Liver (tissue), 9 donors: ENCODE data around the gene SMAD6. TPM values are rescaled to one million over a fixed set of nuclear protein-coding genes. Genes with fewer than 3 reads are reported as not detected.

ENCODE experiments used
- DNase-seq: peaks from one replicate; pipeline ENCODE4 v3.0.0-alpha.2; 2017; ENCODE audit warnings: low spot score
- H3K27ac ChIP-seq, 2 donors: one replicate each; pipeline ENCODE4 v1.7.0; 2013; ENCODE audit warnings: inconsistent platforms in 2 of 2, low read length in 2 of 2, control low read depth in 1 of 2, low read depth in 1 of 2, mild to moderate bottlenecking in 1 of 2
- H3K27me3 ChIP-seq, 4 donors: one replicate each; pipeline versions ENCODE4 v1.6.1 to v1.7.0; 2013; ENCODE audit warnings: low read length in 3 of 4, inconsistent platforms in 1 of 4, mild to moderate bottlenecking in 1 of 4, moderate library complexity in 1 of 4; ENCODE audit not compliant: control insufficient read depth in 4 of 4, insufficient read depth in 4 of 4
- H3K36me3 ChIP-seq, 4 donors: one replicate each; pipeline versions ENCODE4 v1.6.1 to v1.7.0; 2013; ENCODE audit warnings: low read length in 3 of 4, mild to moderate bottlenecking in 3 of 4, low read depth in 1 of 4, moderate library complexity in 1 of 4; ENCODE audit not compliant: control insufficient read depth in 4 of 4, insufficient read depth in 3 of 4
- H3K4me1 ChIP-seq, 4 donors: one replicate each; pipeline versions ENCODE4 v1.6.1 to v1.7.0; 2013; ENCODE audit warnings: low read length in 3 of 4, mild to moderate bottlenecking in 3 of 4, moderate library complexity in 1 of 4; ENCODE audit not compliant: control insufficient read depth in 4 of 4, insufficient read depth in 4 of 4
- H3K4me3 ChIP-seq, 3 donors: one replicate each; pipeline versions ENCODE4 v1.6.1 to v1.7.0; 2013; ENCODE audit warnings: low read length in 3 of 3, control low read depth in 1 of 3, low read depth in 1 of 3, mild to moderate bottlenecking in 1 of 3
- H3K9ac ChIP-seq, 2 donors: one replicate each; pipeline ENCODE4 v1.7.0; 2013; ENCODE audit warnings: low read length in 2 of 2, mild to moderate bottlenecking in 2 of 2, moderate library complexity in 2 of 2, control low read depth in 1 of 2, low read depth in 1 of 2
- H3K9me3 ChIP-seq, 4 donors: one replicate each; pipeline versions ENCODE4 v1.6.1 to v1.7.0; 2013; ENCODE audit warnings: low read length in 3 of 4; ENCODE audit not compliant: control insufficient read depth in 4 of 4
- EGR1 ChIP-seq, 2 donors: IDR thresholded peaks; 2 replicates each; pipeline ENCODE4 v1.6.1; 2016 to 2018; ENCODE audit warnings: antibody characterized with exemption in 2 of 2, low read depth in 2 of 2
- FOXA1 ChIP-seq: IDR thresholded peaks from 2 replicates; pipeline ENCODE4 v1.6.1; 2016; ENCODE audit warnings: antibody characterized with exemption
- FOXA2 ChIP-seq: IDR thresholded peaks from 2 replicates; pipeline ENCODE4 v1.6.1; 2016; ENCODE audit warnings: antibody characterized with exemption
- HNF4A ChIP-seq, 2 donors: conservative IDR thresholded peaks; 2 replicates each; pipeline ENCODE4 v1.6.1; 2016; ENCODE audit warnings: antibody characterized with exemption in 2 of 2, mild to moderate bottlenecking in 2 of 2
- HNF4G ChIP-seq: IDR thresholded peaks from 2 replicates; pipeline ENCODE4 v1.6.1; 2016; ENCODE audit warnings: antibody characterized with exemption
- JUND ChIP-seq, 2 donors: IDR thresholded peaks; 2 replicates each; pipeline ENCODE4 v1.6.1; 2016; ENCODE audit warnings: antibody characterized with exemption in 2 of 2
- NR2F2 ChIP-seq: IDR thresholded peaks from 2 replicates; pipeline ENCODE4 v1.6.1; 2016; ENCODE audit warnings: antibody characterized with exemption
- RAD21 ChIP-seq, 2 donors: IDR thresholded peaks; 2 replicates each; pipeline ENCODE4 v1.6.1; 2016; ENCODE audit warnings: antibody characterized with exemption in 2 of 2, mild to moderate bottlenecking in 2 of 2
- RXRA ChIP-seq, 2 donors: IDR thresholded peaks; 2 replicates each; pipeline ENCODE4 v1.6.1; 2017 to 2018; ENCODE audit warnings: antibody characterized with exemption in 2 of 2, mild to moderate bottlenecking in 1 of 2
- SP1 ChIP-seq: IDR thresholded peaks from 2 replicates; pipeline ENCODE4 v1.6.1; 2018; ENCODE audit warnings: antibody characterized with exemption, mild to moderate bottlenecking
- TAF1 ChIP-seq: conservative IDR thresholded peaks from 2 replicates; pipeline ENCODE4 v1.6.1; 2016; ENCODE audit warnings: antibody characterized with exemption, mild to moderate bottlenecking
- YY1 ChIP-seq: IDR thresholded peaks from 2 replicates; pipeline ENCODE4 v1.6.1; 2016; ENCODE audit warnings: antibody characterized with exemption, mild to moderate bottlenecking
- whole genome bisulfite sequencing: extraction: QIAGEN DNeasy Blood & Tissue Kit; methylation state at CpG from one replicate; pipeline ENCODE4 v1.1.7; 2013; 5-methylcytosine and 5-hydroxymethylcytosine counted together
- polyA plus RNA-seq, 2 donors: library from polyadenylated mRNA; stranded (reverse) in 1 of 2; unstranded in 1 of 2; fragments of 200-250 nt in 1 of 2; fragments of >200 nt in 1 of 2; fragmentation: Nextera tagmentation in 1 of 2; extraction: Ambion mirVana in 1 of 2; gene quantifications; one replicate each; pipeline versions ENCODE4 v1.2.1 to v1.2.3, GENCODE V29; 2013 to 2015
- total RNA-seq, 2 donors: library from RNA; depleted of rRNA; stranded (reverse); fragments of >200 nt; gene quantifications; one replicate each; pipeline ENCODE4 v1.2.3, GENCODE V29; 2014
- TF ChIP-seq, protein P1 (sequence below): IDR thresholded peaks from 2 replicates; pipeline ENCODE4 v1.6.1; 2016; ENCODE audit warnings: antibody characterized with exemption
- TF ChIP-seq, protein P2 (sequence below): fragments of 150-350 bp; IDR thresholded peaks from 2 replicates; pipeline ENCODE4 v1.5.1; 2017; ENCODE audit warnings: improper control_type of control experiment, low read depth, low read length; ENCODE audit not compliant: missing input control
- TF ChIP-seq, protein P3 (sequence below): IDR thresholded peaks from 2 replicates; pipeline ENCODE4 v1.6.1; 2016; ENCODE audit warnings: antibody characterized with exemption, mild to moderate bottlenecking
- TF ChIP-seq, protein P4 (sequence below): IDR thresholded peaks from 2 replicates; pipeline ENCODE4 v1.6.1; 2016; ENCODE audit warnings: antibody characterized with exemption
- TF ChIP-seq, protein P5 (sequence below): IDR thresholded peaks from 2 replicates; pipeline ENCODE4 v1.6.1; 2016; ENCODE audit warnings: antibody characterized with exemption
- donor health status: healthy.
- donor health status: healthy.
- donor health status: healthy.
- donor health status: healthy.
- donor health status: healthy.

The SMAD6 gene
- total and polyA plus RNA-seq, 4 donors = 1.2 to 15.1 (median 11.0) TPM

DNA sequence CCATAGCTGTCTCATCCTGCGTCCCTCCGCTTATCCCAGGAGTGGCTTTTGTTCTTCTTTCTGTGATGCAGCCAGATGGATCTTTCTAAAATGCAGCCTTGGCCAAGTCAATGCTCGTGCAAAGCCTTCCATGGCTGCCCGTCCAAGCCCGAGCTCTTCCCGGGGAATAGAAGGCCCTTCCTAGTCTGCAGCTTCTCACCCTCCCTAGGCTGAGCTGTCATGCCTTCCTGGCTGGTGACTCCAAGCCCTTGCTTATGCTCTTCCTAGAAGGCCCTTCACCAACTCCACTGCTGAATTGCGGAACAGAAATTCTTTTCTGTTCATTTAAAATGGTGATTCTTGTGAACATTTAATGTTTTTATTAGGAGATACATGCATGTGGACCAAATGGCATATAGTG, 95.9 kb downstream of the SMAD6 start:
- no peak for DNase-seq
- H3K9me3 ChIP-seq = no peaks in the 10 kb centered on the region

More for the DNA sequence above, 95.9 kb downstream of the SMAD6 start:
- 88% methylated on average over 7 of the region's 7 CpGs for WGBS
- Histone ChIP-seq H3K9ac (no peak overlapping the region), H3K27ac (no peak overlapping the region), H3K36me3 (no peaks in the 10 kb centered on the region), H3K27me3 (no peaks in the 10 kb centered on the region), H3K4me1 (no peaks in the 10 kb centered on the region), H3K4me3 (no peak overlapping the region)
- TF ChIP-seq HNF4A (conservative IDR thresholded peaks at IDR 0.05) (no peak), TAF1 (no peak), RXRA (IDR thresholded peaks at IDR 0.05) (no peak), HNF4G (no peak), FOXA1 (no peak), EGR1 (IDR thresholded peaks at IDR 0.05; ENCODE audit: low read depth in 2 of 2) (no peak), NR2F2 (no peak), FOXA2 (no peak), RAD21 (IDR thresholded peaks at IDR 0.05) (no peak), SP1 (no peak), YY1 (no peak), JUND (IDR thresholded peaks at IDR 0.05) (no peak)
- TF ChIP-seq, protein P1, sequence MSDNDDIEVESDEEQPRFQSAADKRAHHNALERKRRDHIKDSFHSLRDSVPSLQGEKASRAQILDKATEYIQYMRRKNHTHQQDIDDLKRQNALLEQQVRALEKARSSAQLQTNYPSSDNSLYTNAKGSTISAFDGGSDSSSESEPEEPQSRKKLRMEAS = no peak
- TF ChIP-seq, protein P2, sequence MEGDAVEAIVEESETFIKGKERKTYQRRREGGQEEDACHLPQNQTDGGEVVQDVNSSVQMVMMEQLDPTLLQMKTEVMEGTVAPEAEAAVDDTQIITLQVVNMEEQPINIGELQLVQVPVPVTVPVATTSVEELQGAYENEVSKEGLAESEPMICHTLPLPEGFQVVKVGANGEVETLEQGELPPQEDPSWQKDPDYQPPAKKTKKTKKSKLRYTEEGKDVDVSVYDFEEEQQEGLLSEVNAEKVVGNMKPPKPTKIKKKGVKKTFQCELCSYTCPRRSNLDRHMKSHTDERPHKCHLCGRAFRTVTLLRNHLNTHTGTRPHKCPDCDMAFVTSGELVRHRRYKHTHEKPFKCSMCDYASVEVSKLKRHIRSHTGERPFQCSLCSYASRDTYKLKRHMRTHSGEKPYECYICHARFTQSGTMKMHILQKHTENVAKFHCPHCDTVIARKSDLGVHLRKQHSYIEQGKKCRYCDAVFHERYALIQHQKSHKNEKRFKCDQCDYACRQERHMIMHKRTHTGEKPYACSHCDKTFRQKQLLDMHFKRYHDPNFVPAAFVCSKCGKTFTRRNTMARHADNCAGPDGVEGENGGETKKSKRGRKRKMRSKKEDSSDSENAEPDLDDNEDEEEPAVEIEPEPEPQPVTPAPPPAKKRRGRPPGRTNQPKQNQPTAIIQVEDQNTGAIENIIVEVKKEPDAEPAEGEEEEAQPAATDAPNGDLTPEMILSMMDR = no peak
- TF ChIP-seq, protein P3, sequence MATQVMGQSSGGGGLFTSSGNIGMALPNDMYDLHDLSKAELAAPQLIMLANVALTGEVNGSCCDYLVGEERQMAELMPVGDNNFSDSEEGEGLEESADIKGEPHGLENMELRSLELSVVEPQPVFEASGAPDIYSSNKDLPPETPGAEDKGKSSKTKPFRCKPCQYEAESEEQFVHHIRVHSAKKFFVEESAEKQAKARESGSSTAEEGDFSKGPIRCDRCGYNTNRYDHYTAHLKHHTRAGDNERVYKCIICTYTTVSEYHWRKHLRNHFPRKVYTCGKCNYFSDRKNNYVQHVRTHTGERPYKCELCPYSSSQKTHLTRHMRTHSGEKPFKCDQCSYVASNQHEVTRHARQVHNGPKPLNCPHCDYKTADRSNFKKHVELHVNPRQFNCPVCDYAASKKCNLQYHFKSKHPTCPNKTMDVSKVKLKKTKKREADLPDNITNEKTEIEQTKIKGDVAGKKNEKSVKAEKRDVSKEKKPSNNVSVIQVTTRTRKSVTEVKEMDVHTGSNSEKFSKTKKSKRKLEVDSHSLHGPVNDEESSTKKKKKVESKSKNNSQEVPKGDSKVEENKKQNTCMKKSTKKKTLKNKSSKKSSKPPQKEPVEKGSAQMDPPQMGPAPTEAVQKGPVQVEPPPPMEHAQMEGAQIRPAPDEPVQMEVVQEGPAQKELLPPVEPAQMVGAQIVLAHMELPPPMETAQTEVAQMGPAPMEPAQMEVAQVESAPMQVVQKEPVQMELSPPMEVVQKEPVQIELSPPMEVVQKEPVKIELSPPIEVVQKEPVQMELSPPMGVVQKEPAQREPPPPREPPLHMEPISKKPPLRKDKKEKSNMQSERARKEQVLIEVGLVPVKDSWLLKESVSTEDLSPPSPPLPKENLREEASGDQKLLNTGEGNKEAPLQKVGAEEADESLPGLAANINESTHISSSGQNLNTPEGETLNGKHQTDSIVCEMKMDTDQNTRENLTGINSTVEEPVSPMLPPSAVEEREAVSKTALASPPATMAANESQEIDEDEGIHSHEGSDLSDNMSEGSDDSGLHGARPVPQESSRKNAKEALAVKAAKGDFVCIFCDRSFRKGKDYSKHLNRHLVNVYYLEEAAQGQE = no peak
- TF ChIP-seq, protein P4, sequence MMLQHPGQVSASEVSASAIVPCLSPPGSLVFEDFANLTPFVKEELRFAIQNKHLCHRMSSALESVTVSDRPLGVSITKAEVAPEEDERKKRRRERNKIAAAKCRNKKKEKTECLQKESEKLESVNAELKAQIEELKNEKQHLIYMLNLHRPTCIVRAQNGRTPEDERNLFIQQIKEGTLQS = no peak
- TF ChIP-seq, protein P5, sequence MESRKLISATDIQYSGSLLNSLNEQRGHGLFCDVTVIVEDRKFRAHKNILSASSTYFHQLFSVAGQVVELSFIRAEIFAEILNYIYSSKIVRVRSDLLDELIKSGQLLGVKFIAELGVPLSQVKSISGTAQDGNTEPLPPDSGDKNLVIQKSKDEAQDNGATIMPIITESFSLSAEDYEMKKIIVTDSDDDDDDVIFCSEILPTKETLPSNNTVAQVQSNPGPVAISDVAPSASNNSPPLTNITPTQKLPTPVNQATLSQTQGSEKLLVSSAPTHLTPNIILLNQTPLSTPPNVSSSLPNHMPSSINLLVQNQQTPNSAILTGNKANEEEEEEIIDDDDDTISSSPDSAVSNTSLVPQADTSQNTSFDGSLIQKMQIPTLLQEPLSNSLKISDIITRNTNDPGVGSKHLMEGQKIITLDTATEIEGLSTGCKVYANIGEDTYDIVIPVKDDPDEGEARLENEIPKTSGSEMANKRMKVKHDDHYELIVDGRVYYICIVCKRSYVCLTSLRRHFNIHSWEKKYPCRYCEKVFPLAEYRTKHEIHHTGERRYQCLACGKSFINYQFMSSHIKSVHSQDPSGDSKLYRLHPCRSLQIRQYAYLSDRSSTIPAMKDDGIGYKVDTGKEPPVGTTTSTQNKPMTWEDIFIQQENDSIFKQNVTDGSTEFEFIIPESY = no peak
